NCI-H510A (cell line): ENCODE data around the gene REX1BD.
"Not testable (repeated sequence)": the region's sequence is repeated elsewhere in the genome, so short reads cannot be mapped to it uniquely, and the experiment has no call there.

Experiments used
- DNase-seq: peaks from one replicate; lab custom pipeline; 2025; lab: John Stamatoyannopoulos, UW

Gene REX1BD

DNA sequence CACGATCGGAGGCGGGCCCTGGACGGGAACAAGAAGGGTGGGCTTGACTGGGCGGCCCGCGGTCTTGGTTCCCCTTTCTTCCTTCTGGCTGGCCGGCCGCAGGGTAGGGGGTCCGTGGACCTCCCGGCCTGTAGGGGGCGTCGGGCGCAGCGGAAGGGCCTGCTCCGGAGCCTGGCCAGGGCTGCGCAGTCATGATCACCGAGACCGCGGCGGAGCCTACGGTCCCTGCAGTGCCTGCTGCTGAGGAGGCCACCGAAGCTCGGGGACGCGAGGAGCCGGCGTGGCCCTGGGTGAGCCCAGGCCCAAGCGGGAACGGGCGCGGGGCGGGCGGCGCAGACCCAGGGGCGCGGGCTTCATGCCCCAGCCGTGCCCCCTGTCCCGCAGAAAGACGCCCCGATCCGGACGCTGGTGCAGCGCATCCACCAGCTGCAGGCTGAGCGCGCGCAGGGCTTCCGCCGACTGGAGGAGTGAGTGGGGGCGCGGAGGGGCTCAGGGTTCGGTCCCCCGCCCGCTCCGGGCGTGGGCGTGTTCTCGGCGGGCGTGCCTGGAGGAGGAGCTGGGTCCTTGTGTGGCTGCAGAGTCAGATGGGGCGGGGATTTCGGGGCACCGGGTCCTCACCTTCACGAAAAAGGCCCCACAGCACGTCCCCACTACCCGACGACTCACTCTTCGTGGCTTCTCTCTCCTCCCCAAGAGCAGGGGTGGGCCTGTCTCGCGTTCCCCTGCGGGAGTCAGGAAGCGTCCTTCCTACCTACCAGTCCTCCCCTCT lies at the start of gene REX1BD:
REX1BD (plus strand) TSS at position 188 of the 769 bp plus-strand sequence; CDS start at position 192, 4 bp downstream.
- DNase-seq = peak; percentile 72

DNA sequence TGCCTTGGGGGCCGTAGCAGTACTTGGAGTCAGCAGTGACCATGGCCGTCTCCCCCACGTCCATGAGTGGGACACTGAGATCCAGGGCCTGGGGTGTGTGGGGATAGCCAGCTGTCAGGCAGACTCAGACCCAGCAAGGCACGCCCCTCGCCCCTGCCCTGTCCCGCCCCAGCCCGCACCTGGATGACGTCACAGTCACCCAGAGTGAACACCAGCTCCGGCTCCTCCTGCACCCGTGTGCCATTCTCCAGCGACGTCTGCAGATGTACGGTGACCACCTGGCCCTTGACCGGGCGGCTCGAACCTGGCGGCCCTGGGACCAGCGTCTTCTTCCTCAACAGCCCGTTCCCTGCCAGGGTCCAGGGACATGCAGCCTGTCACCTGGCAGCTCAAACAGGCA lies 49.2 kb upstream of the REX1BD start:
- no peak for DNase-seq

DNA sequence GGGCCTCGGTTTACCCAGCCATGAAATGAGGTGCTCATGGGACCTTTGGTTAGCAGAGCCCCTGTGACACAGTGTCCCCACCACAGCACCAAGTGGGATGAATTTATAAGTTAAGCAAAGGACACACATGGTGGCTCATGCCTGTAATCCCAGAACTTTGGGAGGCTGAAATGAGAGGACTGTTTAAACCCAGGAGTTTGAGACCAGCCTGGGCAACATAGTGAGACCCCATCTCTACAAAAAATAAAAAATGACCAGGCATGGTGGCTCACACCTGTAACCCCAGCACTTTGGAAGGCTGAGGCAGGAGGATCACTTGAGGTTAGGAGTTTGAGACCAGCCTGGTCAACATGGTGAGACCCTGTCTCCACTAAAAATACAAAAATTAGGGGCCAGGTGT lies 48.4 kb upstream of the REX1BD start:
- not testable (repeated sequence) for DNase-seq

DNA sequence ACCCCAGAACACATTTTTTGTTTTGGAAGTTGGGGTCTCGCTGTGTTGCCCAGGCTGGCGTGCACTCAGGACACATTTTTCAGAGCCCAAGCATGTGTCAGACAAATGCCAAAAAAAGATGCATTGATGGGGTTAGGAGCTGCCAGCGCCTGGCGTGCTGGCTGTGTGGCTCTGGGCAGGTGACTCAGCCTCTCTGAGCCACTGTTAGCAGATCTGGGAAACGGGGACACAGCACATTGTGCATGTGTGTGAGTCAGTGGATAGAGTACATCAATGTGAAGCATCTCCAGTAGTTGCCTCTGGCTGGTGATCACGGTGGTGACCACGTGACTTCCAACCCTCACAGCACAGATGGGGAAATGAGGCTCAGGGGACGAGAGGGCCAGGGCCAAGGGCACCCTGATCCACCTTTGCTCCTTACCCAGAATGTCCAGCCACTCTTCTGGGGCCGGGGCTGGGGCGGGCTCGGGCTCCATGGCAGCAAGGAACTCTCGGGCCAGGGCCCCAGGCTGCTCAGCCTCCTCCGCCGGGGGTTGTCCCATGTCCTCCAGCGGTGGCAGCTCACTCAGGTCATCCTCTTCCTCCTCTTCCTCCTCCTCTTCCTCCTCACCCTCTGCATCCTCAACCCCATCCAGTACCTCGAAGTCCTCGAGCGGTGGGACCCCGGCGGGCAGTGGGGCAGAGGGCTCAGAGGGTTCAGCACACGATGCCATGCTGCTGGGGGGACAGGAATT lies 47.2 kb upstream of the REX1BD start:
- no peak for DNase-seq

DNA sequence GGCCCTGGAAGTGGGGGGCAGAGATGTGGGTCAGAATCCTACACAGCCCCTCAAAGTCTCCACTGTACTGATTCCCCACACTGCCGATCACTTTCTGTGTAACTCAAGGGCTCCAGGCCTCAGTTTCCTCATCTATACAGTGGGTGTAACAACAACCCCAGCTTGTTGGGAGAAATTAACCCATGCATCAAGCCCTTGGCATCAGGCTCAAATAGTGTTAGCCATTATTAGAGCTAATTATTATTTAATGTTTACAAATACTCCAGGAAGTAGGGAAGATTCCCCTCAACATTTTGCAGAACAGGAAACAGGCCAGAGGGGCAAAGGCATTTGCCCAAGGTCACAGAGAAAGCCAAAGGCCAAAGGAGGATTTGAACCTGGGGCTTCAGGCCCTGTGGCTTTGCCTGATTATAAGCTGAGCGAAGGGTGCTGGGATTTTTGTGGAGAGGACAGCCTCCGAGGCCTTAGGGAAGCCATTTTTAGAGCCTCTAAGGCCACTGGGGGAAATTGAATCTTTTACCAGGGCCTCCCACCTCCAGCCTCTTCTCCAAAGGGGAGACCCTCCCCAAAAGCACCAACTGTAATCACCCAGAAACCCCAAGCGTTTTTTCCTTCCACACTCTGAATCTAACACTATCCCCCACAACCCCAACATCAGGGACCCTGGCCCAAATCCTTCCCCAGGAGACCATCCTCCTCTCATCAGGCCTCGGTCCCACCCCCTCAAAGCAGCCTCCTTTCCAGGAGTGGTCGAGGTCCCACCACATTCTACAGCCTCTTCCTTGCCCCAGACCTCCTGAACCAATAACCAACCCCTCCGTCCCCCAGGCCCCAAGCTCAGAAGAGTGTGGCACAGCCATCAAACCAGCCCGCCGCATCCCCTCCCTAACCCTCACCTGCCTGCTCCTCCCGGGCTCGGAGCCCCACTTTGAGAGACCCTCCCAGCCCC lies 46.3 kb upstream of the REX1BD start:
- no peak for DNase-seq

DNA sequence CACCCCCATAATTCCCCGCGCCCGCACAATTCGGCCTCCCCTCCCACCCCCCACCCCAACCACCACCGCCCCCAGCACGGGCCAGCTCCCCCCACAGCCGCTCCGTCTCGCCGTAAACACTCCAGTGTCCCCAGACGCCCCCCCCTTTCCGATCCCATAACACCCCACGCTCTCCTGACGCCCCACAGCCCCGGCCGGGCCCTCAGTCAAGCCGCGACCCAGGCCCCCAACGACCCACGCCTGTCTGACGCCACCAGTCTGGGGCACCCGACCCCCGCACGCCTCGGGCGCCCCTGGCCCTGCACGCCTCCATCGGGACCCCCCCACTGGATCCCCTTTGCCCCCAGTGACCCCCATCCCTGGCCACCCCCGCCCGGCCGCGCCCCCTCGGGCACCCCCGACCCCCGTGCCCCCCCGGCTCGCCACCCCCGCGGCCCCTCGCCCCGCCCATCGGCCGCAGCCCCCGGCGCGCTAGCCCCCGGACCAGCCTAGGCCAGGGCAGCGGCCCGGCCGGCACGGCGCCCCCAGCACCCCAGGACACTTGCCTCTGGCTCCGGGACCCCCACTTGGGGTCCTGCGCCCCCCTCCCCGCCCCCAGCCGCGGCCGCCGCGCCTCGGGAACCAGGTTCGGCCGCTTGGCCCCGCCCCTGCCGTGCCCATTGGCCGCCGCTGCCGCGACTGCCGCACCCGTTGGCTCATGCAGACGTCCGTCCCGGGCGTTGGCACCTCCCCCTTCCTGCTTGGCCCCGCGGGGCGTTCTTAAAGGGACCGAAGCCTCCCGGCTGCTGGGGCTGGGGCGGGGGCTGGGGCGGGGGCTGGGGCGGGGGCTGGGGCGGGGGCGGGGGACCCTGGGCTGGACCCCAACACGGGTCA lies 45.4 kb upstream of the REX1BD start, which contains the start of gene FKBP8:
FKBP8 (minus strand) TSS at position 633 of the 873 bp plus-strand sequence. CDS start 1,603 bp downstream, outside the sequence.
- peak; percentile 80 for DNase-seq

DNA sequence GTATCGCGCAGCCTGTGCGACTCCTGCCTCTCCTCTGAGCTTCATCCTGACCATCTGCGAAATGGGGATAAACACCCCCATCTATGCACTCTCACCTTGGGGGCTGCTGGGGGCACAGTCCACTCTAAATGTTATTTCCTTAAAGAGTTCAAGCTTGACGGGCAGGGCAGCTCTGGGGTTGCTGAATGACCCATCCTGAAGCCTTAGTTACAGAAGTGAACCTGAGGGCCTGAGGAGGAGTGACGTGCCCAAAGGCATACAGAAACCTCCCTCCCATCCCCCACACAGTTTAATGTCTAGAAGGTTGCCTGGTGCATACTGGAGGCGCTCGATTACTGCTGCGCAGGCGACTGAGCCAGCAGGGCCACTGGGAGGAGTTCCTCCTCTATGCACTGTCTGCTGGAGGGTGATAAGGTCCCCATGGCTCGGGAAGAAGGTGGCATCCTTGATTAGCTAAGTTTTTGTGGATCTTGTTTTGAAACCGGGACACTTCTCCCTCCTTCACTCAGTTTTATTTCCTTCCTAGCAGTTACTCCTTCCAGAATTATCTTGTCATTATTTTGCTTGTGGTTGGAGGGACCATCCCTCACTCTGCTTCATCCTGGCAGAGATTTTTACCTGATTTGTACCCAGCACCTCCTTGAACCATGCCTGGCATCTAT lies 44.7 kb upstream of the REX1BD start:
- peak; percentile 76 for DNase-seq

DNA sequence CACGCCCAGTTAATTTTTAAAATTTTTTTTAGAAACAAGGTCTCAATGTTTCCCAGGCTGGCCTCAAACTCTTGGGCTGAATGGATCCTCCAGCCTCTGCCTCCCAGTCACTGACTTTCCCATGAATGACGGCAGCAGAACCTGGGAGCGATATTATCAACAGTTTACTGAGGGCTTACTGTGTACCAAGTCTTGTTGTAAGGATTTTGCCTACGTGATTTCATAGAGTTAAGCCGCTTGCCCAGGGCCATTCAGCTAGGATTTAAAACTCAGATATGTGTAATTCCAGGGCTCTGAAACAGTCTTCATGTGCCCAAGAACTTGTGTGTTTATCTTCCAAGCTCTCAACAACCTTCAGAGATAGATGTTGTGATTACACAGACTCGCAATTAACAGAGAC lies 37.0 kb upstream of the REX1BD start:
- no peak for DNase-seq

DNA sequence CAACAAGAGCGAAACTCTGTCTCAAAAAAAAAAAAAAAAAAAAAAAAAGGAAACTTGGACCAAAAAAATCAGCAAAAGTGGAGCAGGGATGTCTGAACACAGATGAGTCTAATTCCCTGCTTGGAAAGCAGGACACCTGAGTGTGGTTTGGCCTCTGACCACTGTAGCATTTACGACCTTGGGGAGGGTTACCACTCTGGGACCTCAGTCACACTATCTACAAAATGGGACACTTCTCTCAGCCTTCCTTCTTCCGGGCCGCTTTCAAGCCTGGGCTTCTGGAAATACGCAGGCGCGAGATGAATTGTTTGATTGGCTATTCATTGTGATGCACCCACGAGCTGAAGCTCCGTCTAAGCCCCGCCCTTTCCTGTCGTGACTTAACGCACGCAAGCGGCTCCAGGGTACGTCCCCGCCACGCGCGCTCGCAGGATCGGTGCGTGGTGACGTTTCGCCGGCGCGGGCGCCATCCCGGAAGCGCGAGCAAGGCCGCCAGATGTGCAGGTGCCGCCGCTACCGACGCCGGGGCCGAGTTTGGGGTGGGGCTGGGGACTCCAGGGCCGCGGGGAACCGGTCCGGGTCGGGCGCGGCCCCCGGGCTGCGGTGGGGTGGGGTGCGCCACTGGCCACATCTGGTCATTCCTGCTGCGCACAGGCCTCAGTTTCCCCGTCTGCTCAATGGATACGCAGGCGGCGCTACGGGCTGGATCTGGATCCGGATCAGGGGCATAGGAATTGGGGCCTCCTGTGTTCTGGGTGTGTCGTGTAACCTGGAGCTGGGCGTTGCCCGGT lies 31.0 kb upstream of the REX1BD start, which contains the start of gene KXD1:
KXD1 (plus strand) TSS at position 460 of the 791 bp plus-strand sequence. CDS start 4,187 bp downstream, outside the sequence.
- peak; percentile 93 for DNase-seq

DNA sequence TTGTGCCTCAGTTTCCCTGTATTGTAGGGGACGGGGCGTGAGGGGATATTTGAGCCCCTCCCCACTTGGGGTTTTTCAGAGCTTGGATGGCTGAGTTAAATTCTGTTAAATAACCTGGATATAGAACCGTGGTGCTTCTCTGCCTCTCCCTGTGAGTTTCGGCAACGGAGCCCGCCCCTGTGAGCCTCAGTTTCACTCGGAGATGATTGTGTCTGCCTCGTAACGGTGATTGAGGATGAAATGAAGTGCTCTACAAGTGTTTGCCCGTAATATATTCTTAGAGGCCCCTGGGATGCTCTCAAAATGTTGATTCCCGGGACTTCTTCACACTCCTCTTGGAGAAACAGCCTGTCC lies 30.4 kb upstream of the REX1BD start:
- no peak for DNase-seq

DNA sequence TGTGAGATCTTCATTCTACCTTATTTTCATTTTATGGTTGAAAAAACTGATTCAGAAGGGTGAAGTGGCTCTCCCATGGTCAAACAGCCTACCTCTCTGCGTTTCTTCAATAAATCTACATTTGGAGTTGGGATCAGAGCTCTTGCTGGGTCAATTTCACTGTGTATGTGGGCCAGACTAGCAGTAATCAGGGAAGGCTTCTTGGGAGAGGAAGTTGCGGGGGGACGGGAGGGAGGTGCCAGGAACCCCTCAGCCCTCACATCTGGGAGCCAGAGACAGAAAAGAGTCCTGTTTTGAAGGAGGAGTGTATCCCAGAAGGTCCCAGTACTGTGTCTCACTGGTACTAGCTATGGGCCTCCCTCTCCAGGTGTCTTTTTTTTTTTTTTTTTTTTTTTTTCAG lies 30.0 kb upstream of the REX1BD start:
- DNase-seq = no peak

DNA sequence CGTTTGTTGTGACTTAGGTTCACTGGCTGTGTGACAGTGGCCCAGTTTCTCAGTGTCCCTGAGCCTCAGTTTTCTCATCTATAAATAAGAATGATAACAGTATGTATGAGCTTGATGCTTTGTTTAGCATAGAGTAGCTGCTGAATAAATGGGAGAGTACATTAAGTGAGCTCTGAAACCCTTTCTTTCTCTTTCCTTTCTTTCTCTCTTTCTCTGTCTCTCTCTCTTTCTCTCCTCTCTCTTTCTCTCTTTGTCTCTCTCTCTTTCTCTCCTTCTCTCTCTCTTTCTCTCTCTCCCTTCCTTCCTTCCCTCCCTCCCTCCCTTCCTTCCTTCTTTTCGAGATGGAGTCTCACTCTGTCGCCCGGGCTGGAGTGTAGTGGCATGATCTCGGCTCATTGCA lies 28.9 kb upstream of the REX1BD start:
- no peak for DNase-seq

DNA sequence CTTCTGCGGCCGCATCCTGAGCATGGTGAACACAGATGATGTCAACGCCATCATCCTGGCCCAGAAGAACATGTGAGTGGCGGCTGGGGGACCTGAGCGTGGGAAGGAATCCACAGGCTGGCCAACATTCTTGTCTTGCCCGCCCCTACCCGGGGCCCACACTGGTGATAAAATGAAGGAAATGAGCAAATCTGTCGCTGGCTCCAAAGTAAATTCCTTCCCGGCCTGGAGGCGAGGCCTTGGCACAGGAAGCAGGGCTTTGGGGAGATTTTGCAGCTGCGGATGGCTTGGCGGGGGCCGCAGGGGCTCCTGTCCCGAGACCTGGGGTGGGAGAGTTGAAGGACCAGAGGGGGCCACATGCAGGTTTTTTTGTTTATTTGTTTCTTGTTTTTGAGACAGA lies 26.5 kb upstream of the REX1BD start:
- DNase-seq = no peak

DNA sequence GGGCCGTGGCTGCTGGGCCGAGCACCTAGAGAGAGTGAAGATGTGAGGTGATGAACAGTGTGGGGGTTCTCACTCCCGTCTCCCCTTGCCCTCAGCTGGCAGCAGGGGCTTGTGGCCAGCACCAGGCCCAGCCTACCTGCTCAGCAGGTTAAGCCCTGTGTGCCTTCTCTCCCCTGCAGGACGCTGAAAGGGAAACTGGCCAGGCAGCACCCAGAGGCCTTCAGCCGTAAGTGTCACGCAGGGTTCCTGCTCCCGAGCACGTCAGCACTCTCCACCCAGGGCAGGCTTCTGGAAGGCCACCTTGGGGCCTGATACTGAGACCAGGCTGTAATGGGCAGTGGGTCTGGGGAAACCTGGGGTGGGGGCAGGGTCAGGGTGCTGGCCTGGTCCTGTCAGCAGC lies 21.6 kb upstream of the REX1BD start:
- DNase-seq = no peak

DNA sequence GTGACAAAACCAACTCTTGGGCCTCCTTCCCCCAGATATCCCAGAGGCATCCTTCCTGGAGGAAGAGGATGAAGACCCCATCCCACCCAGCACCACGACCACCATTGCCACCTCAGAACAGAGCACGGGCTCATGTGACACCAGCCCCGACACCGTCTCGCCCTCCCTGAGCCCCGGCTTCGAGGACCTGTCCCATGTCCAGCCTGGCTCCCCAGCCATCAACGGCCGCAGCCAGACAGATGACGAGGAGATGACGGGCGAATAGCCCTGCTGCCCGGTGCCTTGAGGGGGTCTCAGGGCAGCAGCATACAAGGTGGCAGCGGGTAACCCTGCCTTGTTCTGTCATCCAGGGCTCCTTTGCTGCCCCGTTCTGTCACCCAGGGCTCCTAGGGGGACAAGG lies 20.2 kb upstream of the REX1BD start:
- no peak for DNase-seq

DNA sequence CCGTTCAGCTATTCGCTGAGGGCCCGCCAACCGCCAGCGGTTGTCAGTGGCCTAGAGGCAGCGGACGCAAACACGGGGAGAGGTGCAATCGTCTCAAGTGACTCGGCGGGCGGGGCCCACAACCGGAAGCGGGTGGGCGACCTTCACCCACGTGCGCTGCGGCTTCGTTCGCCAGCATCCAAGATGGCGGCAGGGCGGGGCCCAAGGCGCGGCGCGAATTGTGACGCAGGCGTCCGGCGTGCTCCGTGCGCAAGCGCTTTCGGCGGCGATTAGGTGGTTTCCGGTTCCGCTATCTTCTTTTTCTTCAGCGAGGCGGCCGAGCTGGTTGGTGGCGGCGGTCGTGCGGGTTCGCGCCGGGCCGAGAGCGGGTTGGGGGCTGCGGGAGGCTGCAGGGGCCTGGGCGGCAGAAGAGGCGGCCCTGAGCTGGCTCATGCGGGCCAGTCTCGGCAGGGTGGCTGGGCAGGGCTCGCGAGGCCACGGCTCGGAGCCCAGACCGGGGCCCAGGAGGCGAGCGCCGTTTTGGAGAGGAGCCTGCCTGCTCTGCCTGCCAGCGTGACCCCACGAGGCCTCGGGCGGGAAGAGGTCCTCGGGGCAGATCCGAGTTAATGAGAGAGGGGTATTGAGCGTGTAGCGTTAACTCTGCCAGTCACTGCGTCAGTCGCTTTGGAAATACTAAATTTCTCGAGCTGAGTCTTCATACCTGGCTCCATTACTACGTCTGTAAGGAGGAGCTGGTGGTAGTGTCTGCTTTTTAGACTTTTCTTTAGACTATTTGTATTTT lies 16.8 kb upstream of the REX1BD start, which contains the start of gene UBA52:
UBA52 (plus strand) TSS at position 294 of the 781 bp plus-strand sequence. CDS start 1,444 bp downstream, outside the sequence.
- DNase-seq = peak; percentile 96

DNA sequence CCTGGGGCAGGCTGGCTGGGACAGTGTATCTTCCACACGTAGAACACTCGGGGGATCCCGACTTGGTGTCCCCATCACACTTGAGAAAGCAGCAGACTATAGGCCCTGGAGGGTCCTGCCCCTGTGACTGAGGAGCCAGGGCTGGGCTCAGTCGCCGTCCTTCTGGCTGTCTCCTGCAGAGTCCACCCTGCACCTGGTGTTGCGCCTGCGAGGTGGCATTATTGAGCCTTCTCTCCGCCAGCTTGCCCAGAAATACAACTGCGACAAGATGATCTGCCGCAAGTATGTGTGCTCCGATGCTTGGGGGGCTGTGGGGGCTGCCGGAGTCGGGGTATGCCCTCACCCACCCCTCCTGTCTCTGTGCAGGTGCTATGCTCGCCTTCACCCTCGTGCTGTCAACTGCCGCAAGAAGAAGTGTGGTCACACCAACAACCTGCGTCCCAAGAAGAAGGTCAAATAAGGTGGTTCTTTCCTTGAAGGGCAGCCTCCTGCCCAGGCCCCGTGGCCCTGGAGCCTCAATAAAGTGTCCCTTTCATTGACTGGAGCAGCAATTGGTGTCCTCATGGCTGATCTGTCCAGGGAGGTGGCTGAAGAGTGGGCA lies 13.8 kb upstream of the REX1BD start:
- DNase-seq = no peak

DNA sequence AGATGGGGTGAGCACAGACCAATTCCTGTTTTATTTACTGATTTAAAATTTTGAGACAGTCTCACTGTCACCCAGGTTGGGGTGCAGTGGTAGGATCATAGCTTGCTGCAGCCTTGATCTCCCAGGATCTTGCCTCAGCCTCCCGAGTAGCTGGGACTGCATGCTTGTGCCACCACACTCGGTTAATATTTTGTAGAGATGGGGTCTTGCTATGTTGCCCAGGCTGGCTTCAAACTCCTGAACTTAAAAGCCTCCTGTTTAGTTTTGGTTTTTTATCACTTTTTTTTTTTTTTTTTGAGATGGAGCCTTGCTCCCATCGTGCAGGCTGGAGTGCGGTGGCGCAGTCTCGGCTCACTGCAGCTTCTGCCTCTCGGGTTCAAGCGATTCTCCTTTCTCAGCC lies 12.2 kb upstream of the REX1BD start:
- no peak for DNase-seq
